Hematopoietic multipotent progenitor cell treated with erythropoietin and hydrocortisone succinate and interleukin-3 and kit ligand, for 4 days (in vitro differentiated cells): ENCODE data around the gene FYCO1.
A peak's percentile ranks its signal among the peaks of the same experiment; 100 is the strongest.

Experiments
- DNase-seq: peaks from one replicate; pipeline ENCODE4 v3.0.0-alpha.2; 2015

FYCO1 gene

GRCh38 chr3:45880725-45881077 is 114.9 kb downstream of the FYCO1 start:
- no peak for DNase-seq

- no peak for DNase-seq
Measured at GRCh38 chr3:45878124-45878523, 117.5 kb downstream of the FYCO1 start.

DNA sequence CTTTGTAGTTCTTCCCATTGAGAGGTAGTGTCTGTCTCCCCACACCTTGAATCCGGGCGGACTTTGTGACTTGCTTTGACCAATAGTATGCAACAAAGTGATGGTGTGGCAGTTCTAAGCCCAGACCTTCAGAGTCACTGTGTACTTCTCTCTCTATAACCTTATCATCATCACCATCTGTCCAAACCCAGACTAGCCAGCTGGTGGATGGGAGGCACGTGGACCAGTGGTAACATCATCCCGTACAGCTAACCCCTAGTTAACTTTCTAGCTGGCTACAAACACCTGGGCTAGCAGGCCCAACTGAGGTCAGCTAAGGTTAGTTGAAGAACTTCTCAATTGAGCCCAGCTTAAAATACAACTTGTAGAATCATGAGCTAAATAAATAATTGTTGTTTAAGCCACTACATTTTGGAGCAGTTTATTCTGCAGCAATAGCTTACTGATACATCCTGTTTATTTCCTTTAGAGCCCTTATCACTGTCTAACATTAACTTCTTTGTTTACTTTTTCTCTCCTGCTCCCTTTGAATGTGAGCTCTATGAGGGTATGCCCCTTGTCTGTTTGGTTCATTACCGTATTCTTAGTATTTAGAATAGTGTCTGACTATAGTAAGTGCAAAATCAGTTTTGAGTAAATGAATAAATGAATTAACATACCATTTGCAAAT is 120.8 kb downstream of the FYCO1 start:
- peak; percentile 34 for DNase-seq

- DNase-seq = no peak
Measured at GRCh38 chr3:45873638-45874037, 122.0 kb downstream of the FYCO1 start.

GRCh38 chr3:45873036-45873435 is 122.6 kb downstream of the FYCO1 start:
- no peak for DNase-seq

- DNase-seq = peak; percentile 61
Measured at GRCh38 chr3:45872569-45872968, 123.1 kb downstream of the FYCO1 start.

GRCh38 chr3:45871780-45872179 is 123.8 kb downstream of the FYCO1 start:
- DNase-seq = no peak

DNA sequence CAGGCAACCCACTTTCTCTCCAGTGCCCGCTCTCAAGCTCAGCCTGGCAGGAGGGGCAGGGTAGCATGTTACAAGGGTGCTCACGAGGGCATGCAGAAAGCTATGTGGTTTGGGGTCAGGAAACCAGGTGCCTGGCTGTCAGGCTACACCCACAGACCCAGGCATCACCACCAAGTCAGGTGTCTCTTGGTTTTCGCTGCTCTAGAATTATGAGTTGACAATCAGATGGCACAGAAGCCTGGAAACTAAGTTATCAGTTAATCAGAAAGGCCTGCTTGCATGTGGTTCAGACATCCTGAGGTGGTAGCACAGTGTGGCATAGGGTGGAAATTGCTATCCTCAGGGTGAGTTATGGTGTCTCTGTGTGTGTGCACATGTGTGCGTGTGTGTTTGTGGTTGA is 125.5 kb downstream of the FYCO1 start:
- DNase-seq = peak; percentile 75

DNA sequence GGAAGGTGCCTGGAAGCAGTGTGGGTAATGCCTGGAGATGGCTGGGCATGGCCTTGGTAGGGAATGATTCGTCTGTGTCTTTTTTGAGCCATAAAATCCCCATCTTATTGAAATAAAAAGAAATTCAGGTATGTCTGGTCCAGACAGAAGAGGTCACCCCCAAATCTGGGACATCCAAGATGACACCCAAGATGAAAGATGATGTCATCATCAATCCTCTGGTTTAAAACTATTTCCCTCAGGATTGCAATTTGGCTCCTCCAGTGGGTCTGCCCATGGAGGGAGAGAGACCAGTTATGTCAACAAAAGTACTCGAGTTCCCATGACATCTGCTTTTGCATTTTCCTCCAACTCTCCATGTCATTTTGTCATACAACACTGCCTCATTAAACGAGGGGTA is 126.0 kb downstream of the FYCO1 start:
- DNase-seq = no peak

DNA sequence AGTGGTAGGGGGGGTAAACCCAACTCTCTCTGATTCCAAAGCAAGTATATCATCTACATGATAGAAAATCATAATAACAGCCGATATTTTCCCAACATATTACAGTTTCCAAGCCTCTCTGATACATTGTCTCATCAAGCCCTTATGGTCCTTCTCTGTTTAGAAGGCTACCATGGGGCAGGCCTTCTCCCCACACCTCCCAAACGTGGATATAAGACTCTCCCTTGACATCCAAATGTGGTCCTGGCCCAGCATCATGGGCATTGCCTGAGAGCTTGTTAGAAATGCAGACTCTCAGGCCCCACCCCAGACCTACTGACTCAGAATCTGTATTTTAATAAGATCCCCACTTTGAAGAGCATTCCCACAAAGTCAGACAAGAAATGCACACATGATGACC is 127.0 kb downstream of the FYCO1 start:
- no peak for DNase-seq

DNA sequence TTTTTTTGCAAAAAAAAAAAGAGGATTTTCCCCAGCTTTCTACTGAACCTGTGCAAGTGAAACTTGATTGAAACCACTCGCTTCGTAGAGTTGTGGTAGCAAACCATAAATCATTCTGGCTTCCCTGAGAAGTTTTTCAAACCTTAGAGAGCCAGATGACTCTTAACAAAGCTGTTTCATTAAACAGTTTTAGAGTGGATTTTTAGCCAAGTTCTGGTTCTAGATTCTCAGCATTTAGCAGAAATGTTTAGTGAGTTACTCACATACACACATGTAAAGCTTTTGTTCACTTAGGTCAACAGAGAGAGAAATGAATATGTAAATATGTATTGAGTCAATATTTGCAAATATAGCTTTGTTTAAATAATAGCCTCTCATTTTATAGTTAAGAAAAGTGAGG is 127.4 kb downstream of the FYCO1 start:
- DNase-seq = peak; percentile 12
